KMS-11 (cell line): ENCODE data around the gene ZNF19.
"Not testable (repeated sequence)": the region's sequence is repeated elsewhere in the genome, so short reads cannot be mapped to it uniquely, and the experiment has no call there.

ENCODE experiments used
- H2AFZ ChIP-seq: fragments of 200-600 bp; sonication (generic); 2 replicates; pipeline ENCODE4 v1.6.1; 2016; ENCODE audit warnings: antibody characterized with exemption, mixed run types, low read depth
- H3K27ac ChIP-seq: fragments of 200-600 bp; sonication (generic); 2 replicates; pipeline ENCODE4 v1.6.1; 2016; ENCODE audit warnings: mild to moderate bottlenecking, mixed run types
- H3K27me3 ChIP-seq: fragments of 200-600 bp; sonication (generic); 2 replicates; pipeline ENCODE4 v1.6.1; 2017; ENCODE audit warnings: mild to moderate bottlenecking, low read depth, mixed run types, moderate library complexity; ENCODE audit not compliant: insufficient read depth
- H3K36me3 ChIP-seq: fragments of 200-600 bp; sonication (generic); 2 replicates; pipeline ENCODE4 v1.6.1; 2017; ENCODE audit warnings: mild to moderate bottlenecking, mixed run types; ENCODE audit not compliant: insufficient read depth
- H3K4me1 ChIP-seq: fragments of 200-600 bp; sonication (generic); 2 replicates; pipeline ENCODE4 v1.6.1; 2016; ENCODE audit warnings: mild to moderate bottlenecking, low read depth, mixed run types; ENCODE audit not compliant: poor library complexity, severe bottlenecking
- H3K4me2 ChIP-seq: fragments of 200-600 bp; sonication (generic); 2 replicates; pipeline ENCODE4 v1.7.0; 2016; ENCODE audit warnings: mild to moderate bottlenecking, mixed run types
- H3K4me3 ChIP-seq: fragments of 200-600 bp; sonication (generic); IDR thresholded peaks from 2 replicates; pipeline ENCODE4 v1.6.1; 2017; ENCODE audit warnings: low read depth, low read length, mixed read lengths; ENCODE audit not compliant: insufficient read depth
- H3K79me2 ChIP-seq: fragments of 200-600 bp; sonication (generic); 2 replicates; pipeline ENCODE4 v1.6.1; 2016; ENCODE audit warnings: low read depth, mixed run types; ENCODE audit not compliant: insufficient read depth
- H3K9ac ChIP-seq: fragments of 200-600 bp; sonication (generic); 2 replicates; pipeline ENCODE4 v1.6.1; 2016; ENCODE audit warnings: mild to moderate bottlenecking, mixed run types
- H4K20me1 ChIP-seq: fragments of 200-600 bp; sonication (generic); 2 replicates; pipeline ENCODE4 v1.6.1; 2016; ENCODE audit warnings: mild to moderate bottlenecking, mixed run types; ENCODE audit not compliant: insufficient read depth
- TF ChIP-seq, protein P1 (sequence below): fragments of 200-600 bp; sonication (generic); conservative IDR thresholded peaks from 2 replicates; pipeline ENCODE4 v1.6.1; 2017; ENCODE audit warnings: low read depth, mild to moderate bottlenecking, antibody characterized with exemption, low read length, moderate library complexity, mixed read lengths

The ZNF19 gene

DNA sequence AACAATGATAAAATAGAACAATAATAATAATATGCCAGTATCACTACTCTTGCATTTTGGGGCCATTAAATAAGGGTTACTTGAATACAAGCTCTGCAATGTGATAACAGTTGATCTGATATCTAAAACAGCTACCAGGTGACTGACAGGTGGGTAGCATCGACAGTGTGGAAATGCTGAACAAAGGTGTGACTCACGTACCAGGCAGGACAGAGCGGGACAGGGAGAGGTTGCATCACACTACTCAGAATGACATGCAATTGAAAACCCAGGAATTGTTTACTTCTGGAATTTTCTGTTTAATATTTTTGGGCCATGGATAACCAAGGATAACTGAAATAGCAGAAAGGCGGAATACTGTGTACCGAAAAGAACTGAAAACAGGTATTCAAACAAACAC, 15.8 kb upstream of the ZNF19 start:
- Histone ChIP-seq H3K36me3 (no peaks in the 10 kb centered on the region), H3K27me3 (no peaks in the 10 kb centered on the region), H2AFZ (no peak overlapping the region), H3K79me2 (no peaks in the 10 kb centered on the region), H3K4me1 (no peaks in the 10 kb centered on the region), H4K20me1 (no peaks in the 10 kb centered on the region), H3K4me2 (no peak overlapping the region), H3K27ac (no peak overlapping the region), H3K4me3 (no peak overlapping the region), H3K9ac (no peak overlapping the region)
- TF ChIP-seq, protein P1, sequence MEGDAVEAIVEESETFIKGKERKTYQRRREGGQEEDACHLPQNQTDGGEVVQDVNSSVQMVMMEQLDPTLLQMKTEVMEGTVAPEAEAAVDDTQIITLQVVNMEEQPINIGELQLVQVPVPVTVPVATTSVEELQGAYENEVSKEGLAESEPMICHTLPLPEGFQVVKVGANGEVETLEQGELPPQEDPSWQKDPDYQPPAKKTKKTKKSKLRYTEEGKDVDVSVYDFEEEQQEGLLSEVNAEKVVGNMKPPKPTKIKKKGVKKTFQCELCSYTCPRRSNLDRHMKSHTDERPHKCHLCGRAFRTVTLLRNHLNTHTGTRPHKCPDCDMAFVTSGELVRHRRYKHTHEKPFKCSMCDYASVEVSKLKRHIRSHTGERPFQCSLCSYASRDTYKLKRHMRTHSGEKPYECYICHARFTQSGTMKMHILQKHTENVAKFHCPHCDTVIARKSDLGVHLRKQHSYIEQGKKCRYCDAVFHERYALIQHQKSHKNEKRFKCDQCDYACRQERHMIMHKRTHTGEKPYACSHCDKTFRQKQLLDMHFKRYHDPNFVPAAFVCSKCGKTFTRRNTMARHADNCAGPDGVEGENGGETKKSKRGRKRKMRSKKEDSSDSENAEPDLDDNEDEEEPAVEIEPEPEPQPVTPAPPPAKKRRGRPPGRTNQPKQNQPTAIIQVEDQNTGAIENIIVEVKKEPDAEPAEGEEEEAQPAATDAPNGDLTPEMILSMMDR, result no peak

DNA sequence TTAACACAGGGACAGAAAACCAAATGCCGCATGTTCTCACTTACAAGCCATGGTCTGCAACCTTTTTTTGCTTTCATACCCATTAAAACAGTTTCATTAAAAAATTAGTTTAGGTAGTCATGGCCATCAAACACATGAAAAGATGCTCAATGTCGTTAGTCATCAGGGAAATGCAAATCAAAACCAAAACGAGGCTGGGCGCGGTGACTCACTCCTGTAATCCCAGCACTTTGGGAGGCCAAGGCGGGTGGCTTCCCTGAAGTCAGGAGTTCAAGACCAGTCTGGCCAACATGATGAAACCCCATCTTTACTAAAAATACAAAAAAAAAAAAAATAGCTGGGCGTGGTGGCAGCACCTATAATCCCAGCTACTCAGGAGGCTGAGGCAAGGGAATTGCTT, 14.9 kb upstream of the ZNF19 start:
- H3K4me3 ChIP-seq, H2AFZ ChIP-seq, H3K27ac ChIP-seq, H3K4me2 ChIP-seq, H3K27me3 ChIP-seq, H3K9ac ChIP-seq, H3K79me2 ChIP-seq, H3K36me3 ChIP-seq, H3K4me1 ChIP-seq, H4K20me1 ChIP-seq: not testable (repeated sequence)

DNA sequence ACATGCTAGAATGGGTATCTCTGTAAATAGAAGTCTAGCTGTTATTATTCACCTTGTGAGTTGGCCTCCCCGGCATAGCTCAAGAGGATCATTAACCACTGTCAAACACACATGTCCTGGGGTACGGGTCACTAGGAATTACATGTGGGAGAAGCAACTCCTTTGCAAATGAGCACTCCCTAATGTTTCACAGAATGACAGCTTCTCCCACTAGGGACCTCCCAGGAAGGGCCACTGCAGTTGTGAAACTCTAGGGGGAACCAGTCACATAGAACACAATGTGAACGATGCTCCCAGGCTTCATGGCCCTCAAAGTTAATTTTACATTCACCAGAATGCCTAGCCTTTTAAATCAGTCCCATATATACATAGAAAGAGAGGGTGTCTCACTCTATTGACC, 12.4 kb upstream of the ZNF19 start:
- no peaks in the 10 kb centered on the region for H3K4me1 ChIP-seq

DNA sequence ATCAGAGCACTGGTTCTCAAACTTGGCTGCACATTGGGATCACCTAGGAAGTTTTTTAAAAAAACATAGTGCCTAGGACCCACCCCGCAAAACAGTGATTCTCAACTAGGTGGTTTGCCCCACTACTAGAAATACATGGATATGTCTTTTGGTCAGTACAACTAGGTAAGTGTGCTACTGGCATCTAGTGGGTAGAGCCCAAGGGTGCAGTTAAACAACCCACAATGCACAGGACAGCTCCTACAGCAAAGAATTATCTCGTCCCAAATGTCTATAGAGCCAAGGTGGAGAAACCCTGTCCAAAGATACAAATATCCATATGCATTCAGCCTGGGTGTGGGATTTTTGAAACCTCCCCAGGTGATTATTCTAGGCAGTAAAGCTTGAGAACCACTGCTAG, 11.8 kb upstream of the ZNF19 start:
- no peak overlapping the region for H3K9ac ChIP-seq
- H3K4me3 ChIP-seq, result no peak overlapping the region
- H3K4me1 ChIP-seq, result no peaks in the 10 kb centered on the region
- H3K27me3 ChIP-seq, result no peaks in the 10 kb centered on the region
- no peaks in the 10 kb centered on the region for H4K20me1 ChIP-seq
- TF ChIP-seq, protein P1, result no peak
- H2AFZ ChIP-seq, result no peak overlapping the region
- no peaks in the 10 kb centered on the region for H3K36me3 ChIP-seq
- H3K79me2 ChIP-seq, result no peaks in the 10 kb centered on the region
- no peak overlapping the region for H3K27ac ChIP-seq
- no peak overlapping the region for H3K4me2 ChIP-seq

More for the DNA sequence above, 12.4 kb upstream of the ZNF19 start:
- Histone ChIP-seq H3K9ac (no peak overlapping the region), H3K4me2 (no peak overlapping the region), H3K36me3 (no peaks in the 10 kb centered on the region), H4K20me1 (no peaks in the 10 kb centered on the region), H3K27me3 (no peaks in the 10 kb centered on the region), H3K4me3 (no peak overlapping the region), H3K79me2 (no peaks in the 10 kb centered on the region), H3K27ac (no peak overlapping the region), H2AFZ (no peak overlapping the region)
- TF ChIP-seq, protein P1, result no peak

DNA sequence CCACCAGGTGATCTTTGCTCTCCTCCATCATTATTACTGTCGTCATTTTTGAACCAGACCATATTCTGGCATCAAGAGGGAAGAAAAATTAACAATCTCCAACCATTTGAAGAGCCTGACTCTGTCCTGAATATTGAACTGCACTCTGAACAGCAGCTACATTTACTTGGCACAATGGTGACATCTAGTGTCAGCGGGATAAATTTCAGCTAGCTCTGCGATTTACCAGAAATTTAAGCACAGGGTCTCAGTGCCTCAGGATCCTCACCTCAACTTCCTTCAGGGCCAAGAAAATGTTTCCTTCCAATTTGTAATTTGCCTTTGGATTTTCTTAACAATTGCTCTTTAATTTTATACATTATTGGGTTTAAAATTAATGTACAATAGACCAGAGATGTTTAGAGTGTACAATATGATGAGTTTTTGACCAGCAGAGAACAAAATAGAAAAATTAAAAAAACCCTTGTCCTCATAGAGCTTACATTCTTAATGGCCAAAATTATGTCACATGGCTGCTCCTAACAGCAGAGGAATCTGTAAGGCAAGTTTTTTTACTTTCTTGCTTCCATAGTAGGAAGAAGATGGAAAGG, 10.7 kb upstream of the ZNF19 start:
- Histone ChIP-seq H4K20me1 (no peaks in the 10 kb centered on the region), H3K27ac (no peak overlapping the region)
- TF ChIP-seq, protein P1, result peak; percentile 74

More for the DNA sequence above, 10.7 kb upstream of the ZNF19 start:
- H3K9ac ChIP-seq, result no peak overlapping the region
- H3K4me3 ChIP-seq, result no peak overlapping the region
- no peaks in the 10 kb centered on the region for H3K27me3 ChIP-seq
- no peak overlapping the region for H3K4me2 ChIP-seq
- no peak overlapping the region for H2AFZ ChIP-seq
- no peaks in the 10 kb centered on the region for H3K4me1 ChIP-seq
- H3K36me3 ChIP-seq, result no peaks in the 10 kb centered on the region
- H3K79me2 ChIP-seq, result no peaks in the 10 kb centered on the region
